Liver (tissue), 3 donors: ENCODE results near the gene ACSL3.

Source experiments
- ATF3 ChIP-seq: IDR thresholded peaks from 2 replicates; pipeline ENCODE4 v1.6.1; 2016; ENCODE audit warnings: antibody characterized with exemption
- CTCF ChIP-seq: fragments of 150-350 bp; IDR thresholded peaks from 2 replicates; pipeline ENCODE4 v1.5.1; 2017; ENCODE audit warnings: improper control_type of control experiment, low read depth, low read length; ENCODE audit not compliant: missing input control
- FOXA1 ChIP-seq: IDR thresholded peaks from 2 replicates; pipeline ENCODE4 v1.6.1; 2016; ENCODE audit warnings: antibody characterized with exemption
- GABPA ChIP-seq, 2 donors: IDR thresholded peaks in 1 of 2; conservative IDR thresholded peaks in 1 of 2; 2 replicates each; pipeline ENCODE4 v1.6.1; 2016; ENCODE audit warnings: antibody characterized with exemption in 2 of 2, mild to moderate bottlenecking in 1 of 2, moderate library complexity in 1 of 2
- HNF4A ChIP-seq, 2 donors: conservative IDR thresholded peaks; 2 replicates each; pipeline ENCODE4 v1.6.1; 2016; ENCODE audit warnings: antibody characterized with exemption in 2 of 2, mild to moderate bottlenecking in 2 of 2
- JUND ChIP-seq, 2 donors: IDR thresholded peaks; 2 replicates each; pipeline ENCODE4 v1.6.1; 2016; ENCODE audit warnings: antibody characterized with exemption in 2 of 2
- RAD21 ChIP-seq, 2 donors: IDR thresholded peaks; 2 replicates each; pipeline ENCODE4 v1.6.1; 2016; ENCODE audit warnings: antibody characterized with exemption in 2 of 2, mild to moderate bottlenecking in 2 of 2
- SP1 ChIP-seq: IDR thresholded peaks from 2 replicates; pipeline ENCODE4 v1.6.1; 2018; ENCODE audit warnings: antibody characterized with exemption, mild to moderate bottlenecking
- TAF1 ChIP-seq: conservative IDR thresholded peaks from 2 replicates; pipeline ENCODE4 v1.6.1; 2016; ENCODE audit warnings: antibody characterized with exemption, mild to moderate bottlenecking
- TF ChIP-seq, protein P1 (sequence below): IDR thresholded peaks from 2 replicates; pipeline ENCODE4 v1.6.1; 2016; ENCODE audit warnings: antibody characterized with exemption, mild to moderate bottlenecking
- donor health status: healthy.
- donor health status: healthy.

GRCh38 chr2:222904557-222905258 lies 43.9 kb downstream of the ACSL3 start:
- TF ChIP-seq CTCF = no peak
- no peak for TF ChIP-seq JUND (IDR thresholded peaks at IDR 0.05)
- TF ChIP-seq, protein P1, sequence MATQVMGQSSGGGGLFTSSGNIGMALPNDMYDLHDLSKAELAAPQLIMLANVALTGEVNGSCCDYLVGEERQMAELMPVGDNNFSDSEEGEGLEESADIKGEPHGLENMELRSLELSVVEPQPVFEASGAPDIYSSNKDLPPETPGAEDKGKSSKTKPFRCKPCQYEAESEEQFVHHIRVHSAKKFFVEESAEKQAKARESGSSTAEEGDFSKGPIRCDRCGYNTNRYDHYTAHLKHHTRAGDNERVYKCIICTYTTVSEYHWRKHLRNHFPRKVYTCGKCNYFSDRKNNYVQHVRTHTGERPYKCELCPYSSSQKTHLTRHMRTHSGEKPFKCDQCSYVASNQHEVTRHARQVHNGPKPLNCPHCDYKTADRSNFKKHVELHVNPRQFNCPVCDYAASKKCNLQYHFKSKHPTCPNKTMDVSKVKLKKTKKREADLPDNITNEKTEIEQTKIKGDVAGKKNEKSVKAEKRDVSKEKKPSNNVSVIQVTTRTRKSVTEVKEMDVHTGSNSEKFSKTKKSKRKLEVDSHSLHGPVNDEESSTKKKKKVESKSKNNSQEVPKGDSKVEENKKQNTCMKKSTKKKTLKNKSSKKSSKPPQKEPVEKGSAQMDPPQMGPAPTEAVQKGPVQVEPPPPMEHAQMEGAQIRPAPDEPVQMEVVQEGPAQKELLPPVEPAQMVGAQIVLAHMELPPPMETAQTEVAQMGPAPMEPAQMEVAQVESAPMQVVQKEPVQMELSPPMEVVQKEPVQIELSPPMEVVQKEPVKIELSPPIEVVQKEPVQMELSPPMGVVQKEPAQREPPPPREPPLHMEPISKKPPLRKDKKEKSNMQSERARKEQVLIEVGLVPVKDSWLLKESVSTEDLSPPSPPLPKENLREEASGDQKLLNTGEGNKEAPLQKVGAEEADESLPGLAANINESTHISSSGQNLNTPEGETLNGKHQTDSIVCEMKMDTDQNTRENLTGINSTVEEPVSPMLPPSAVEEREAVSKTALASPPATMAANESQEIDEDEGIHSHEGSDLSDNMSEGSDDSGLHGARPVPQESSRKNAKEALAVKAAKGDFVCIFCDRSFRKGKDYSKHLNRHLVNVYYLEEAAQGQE = no peak
- no peak for TF ChIP-seq TAF1
- no peak for TF ChIP-seq RAD21 (IDR thresholded peaks at IDR 0.05)
- TF ChIP-seq SP1 = no peak
- TF ChIP-seq FOXA1 = no peak
- no peak for TF ChIP-seq GABPA (IDR thresholded peaks at IDR 0.05 in 1 of 2, conservative IDR thresholded peaks at IDR 0.05 in 1 of 2)
- TF ChIP-seq ATF3 = no peak
- TF ChIP-seq HNF4A (conservative IDR thresholded peaks at IDR 0.05) = no peak
